Measurements from ENCODE around the gene MTA2. TPM values are rescaled to one million over a fixed set of nuclear protein-coding genes. Genes with fewer than 3 reads are reported as not detected.

MTA2 gene
- total RNA-seq, 1 experiment from 2014 or later = 135 TPM

GRCh38 chr11:62559204-62559603 lies 42.5 kb downstream of the MTA2 start:
- H3K36me3 Mint-ChIP-seq (ENCODE audit: insufficient read depth, unreplicated experiment) = peaks cover 98% of the 10 kb centered on the region
- no peak for DNase-seq
- TF ChIP-seq CTCF (IDR thresholded peaks at IDR 0.05; ENCODE audit: insufficient read depth in 1 of 2, low read depth in 1 of 2, low read length in 1 of 2, severe bottlenecking in 1 of 2, unreplicated experiment in 1 of 2) = no peak
- no TSS peak for BruUV-seq (replicated peaks)
- H3K4me3 ChIP-seq (ENCODE audit: low read depth, low read length) = no peak overlapping the region
- no peaks in the 10 kb centered on the region for H3K9me3 Mint-ChIP-seq (ENCODE audit: unreplicated experiment)
- CTCF ChIA-PET = interaction anchor here (1.0 to 2.5 kb wide), 5 partner anchors 12 to 163 kb away, joined by 3 to 45 read pairs (median 14); partner anchors contain the start of gene AHNAK
- intact Hi-C loops (cut with micrococcal nuclease; ENCODE audit: unreplicated experiment) = no loop called here
- H3K4me3 Mint-ChIP-seq (ENCODE audit: unreplicated experiment) = no peak overlapping the region
- H3K27me3 Mint-ChIP-seq (ENCODE audit: insufficient read depth, unreplicated experiment) = no peaks in the 10 kb centered on the region
- H3K4me1 ChIP-seq = peaks cover 86% of the 10 kb centered on the region
- peaks cover 66% of the 10 kb centered on the region for H3K4me1 Mint-ChIP-seq (ENCODE audit: low read depth, unreplicated experiment)
- peak overlapping the region; percentile 71 for H3K27ac Mint-ChIP-seq (ENCODE audit: unreplicated experiment)
- POLR2A ChIA-PET = interaction anchor here (0.6 to 2.9 kb wide), 2 partner anchors 13 to 15 kb away, joined by 4 to 26 read pairs; partner anchors contain the start of genes AHNAK and EEF1G
- H3K27me3 ChIP-seq (replicated peaks; ENCODE audit: control insufficient read depth, insufficient read depth, low read length) = no peaks in the 10 kb centered on the region
- peaks cover 4% of the 10 kb centered on the region; the same call in 1 of the 2 replicates for H3K36me3 ChIP-seq (ENCODE audit: control insufficient read depth, insufficient read depth, low read length)
- H3K9me3 ChIP-seq = no peaks in the 10 kb centered on the region

GRCh38 chr11:62558669-62559068 lies 43.0 kb downstream of the MTA2 start:
- Mint-ChIP-seq H3K27ac (ENCODE audit: unreplicated experiment) (peak overlapping the region; percentile 71), H3K27me3 (ENCODE audit: insufficient read depth, unreplicated experiment) (no peaks in the 10 kb centered on the region), H3K36me3 (ENCODE audit: insufficient read depth, unreplicated experiment) (peaks cover 97% of the 10 kb centered on the region), H3K9me3 (ENCODE audit: unreplicated experiment) (no peaks in the 10 kb centered on the region), H3K4me3 (ENCODE audit: unreplicated experiment) (no peak overlapping the region), H3K4me1 (ENCODE audit: low read depth, unreplicated experiment) (peaks cover 69% of the 10 kb centered on the region)
- H3K36me3 ChIP-seq (ENCODE audit: control insufficient read depth, insufficient read depth, low read length) = peaks cover 4% of the 10 kb centered on the region; the same call in 1 of the 2 replicates
- no peak for DNase-seq
- no peak for TF ChIP-seq CTCF (IDR thresholded peaks at IDR 0.05; ENCODE audit: insufficient read depth in 1 of 2, low read depth in 1 of 2, low read length in 1 of 2, severe bottlenecking in 1 of 2, unreplicated experiment in 1 of 2)
- ChIA-PET POLR2A (interaction anchor here (0.6 kb wide), 2 partner anchors 12 to 1123 kb away, joined by 3 to 4 read pairs; partner anchors contain the start of gene AHNAK), CTCF (interaction anchor here (0.8 to 2.4 kb wide), 4 partner anchors 16 to 158 kb away, joined by 3 to 38 read pairs (median 3); no protein-coding TSS in a partner anchor)
- H3K4me3 ChIP-seq (ENCODE audit: low read depth, low read length) = no peak overlapping the region
- no peaks in the 10 kb centered on the region for H3K9me3 ChIP-seq
- intact Hi-C loops (cut with micrococcal nuclease; ENCODE audit: unreplicated experiment) = no loop called here
- BruUV-seq (replicated peaks) = no TSS peak
- peaks cover 87% of the 10 kb centered on the region for H3K4me1 ChIP-seq
- H3K27me3 ChIP-seq (replicated peaks; ENCODE audit: control insufficient read depth, insufficient read depth, low read length) = no peaks in the 10 kb centered on the region

- ChIA-PET POLR2A (interaction anchor here (0.8 kb wide), 1 partner anchor 17 kb away, joined by 3 read pairs; no protein-coding TSS in a partner anchor), CTCF (interaction anchor here (1.0 to 1.6 kb wide), 2 partner anchors 15 to 132 kb away, joined by 4 to 7 read pairs; no protein-coding TSS in a partner anchor)
- no peak for DNase-seq
- Mint-ChIP-seq H3K27me3 (ENCODE audit: insufficient read depth, unreplicated experiment) (no peaks in the 10 kb centered on the region), H3K36me3 (ENCODE audit: insufficient read depth, unreplicated experiment) (peaks cover 95% of the 10 kb centered on the region), H3K4me1 (ENCODE audit: low read depth, unreplicated experiment) (peaks cover 78% of the 10 kb centered on the region), H3K27ac (ENCODE audit: unreplicated experiment) (peak overlapping the region; percentile 96), H3K9me3 (ENCODE audit: unreplicated experiment) (no peaks in the 10 kb centered on the region), H3K4me3 (ENCODE audit: unreplicated experiment) (no peak overlapping the region)
- H3K36me3 ChIP-seq (ENCODE audit: control insufficient read depth, insufficient read depth, low read length) = peaks cover 4% of the 10 kb centered on the region; the same call in 1 of the 2 replicates
- H3K4me1 ChIP-seq = peaks cover 87% of the 10 kb centered on the region
- no peaks in the 10 kb centered on the region for H3K9me3 ChIP-seq
- intact Hi-C loops (cut with micrococcal nuclease; ENCODE audit: unreplicated experiment) = no loop called here
- no peak overlapping the region for H3K4me3 ChIP-seq (ENCODE audit: low read depth, low read length)
- no TSS peak for BruUV-seq (replicated peaks)
- no peaks in the 10 kb centered on the region for H3K27me3 ChIP-seq (replicated peaks; ENCODE audit: control insufficient read depth, insufficient read depth, low read length)
- TF ChIP-seq CTCF (IDR thresholded peaks at IDR 0.05; ENCODE audit: insufficient read depth in 1 of 2, low read depth in 1 of 2, low read length in 1 of 2, severe bottlenecking in 1 of 2, unreplicated experiment in 1 of 2) = no peak
These were observed 44.6 kb downstream of the MTA2 start for GRCh38 chr11:62556875-62557631.

All from Caco-2 (cell line).